ENCODE measurements around the gene CLCF1. TPM values are rescaled to one million over a fixed set of nuclear protein-coding genes. Genes with fewer than 3 reads are reported as not detected.

Gene CLCF1
- total and polyA plus RNA-seq, 2 of the 13 experiments (the other 11 are each of a cell fraction or from before 2014, with no cell fraction given): 0.49 to 0.78 TPM

- TF ChIP-seq E2F5 (CRISPR knock-in tag; conservative IDR thresholded peaks at IDR 0.05) (no peak), CCAR2 (optimal IDR thresholded peaks at IDR 0.05; ENCODE audit: low read depth, low read length) (no peak), HINFP (CRISPR knock-in tag; IDR thresholded peaks at IDR 0.05; ENCODE audit: low read depth) (no peak), ZBTB39 (CRISPR knock-in tag; IDR thresholded peaks at IDR 0.05) (no peak), KDM6A (CRISPR knock-in tag; IDR thresholded peaks at IDR 0.05; ENCODE audit: low read depth) (no peak), KLF11 (CRISPR knock-in tag; IDR thresholded peaks at IDR 0.05) (no peak), RXRA (CRISPR knock-in tag; IDR thresholded peaks at IDR 0.05) (no peak; the same call in 1 of the 2 replicates), YEATS4 (CRISPR knock-in tag; IDR thresholded peaks at IDR 0.05; ENCODE audit: borderline replicate concordance) (no peak), HMGXB4 (CRISPR knock-in tag; IDR thresholded peaks at IDR 0.05; ENCODE audit: borderline replicate concordance in 1 of 2, low read depth in 1 of 2) (0 out of 4 replicates have a peak, but pooled peaks have one; percentile 29 to 30), HMGXB3 (CRISPR knock-in tag; IDR thresholded peaks at IDR 0.05; ENCODE audit: borderline replicate concordance) (peak; percentile 59; the same call in 1 of the 2 replicates), XRCC5 (optimal IDR thresholded peaks at IDR 0.05; ENCODE audit: low read length) (peak; percentile 32), HOXA3 (CRISPR knock-in tag; IDR thresholded peaks at IDR 0.05) (no peak), RFX5 (IDR thresholded peaks at IDR 0.05; ENCODE audit: low read depth, low read length) (no peak)
These were observed 511 bp upstream of the CLCF1 start (continued) for GRCh38 chr11:67373648-67374570.

Data from HepG2 (cell line).